ENCODE results near the gene NPPC.
"Not testable (repeated sequence)": the region's sequence is repeated elsewhere in the genome, so short reads cannot be mapped to it uniquely, and the experiment has no call there.

Gene NPPC

GRCh38 chr2:231926180-231926741, at the start of gene NPPC:
NPPC (minus strand) TSS chr2:231926396; CDS start chr2:231926249, 147 bp downstream.
- DNase-seq (ENCODE audit: low spot score) = no peak

- no peak for DNase-seq (ENCODE audit: low spot score)
These were observed 48.8 kb upstream of the NPPC start for GRCh38 chr2:231975001-231975400.

GRCh38 chr2:231970461-231970860, 44.3 kb upstream of the NPPC start:
- DNase-seq (ENCODE audit: low spot score) = no peak

- DNase-seq (ENCODE audit: low spot score) = no peak
These were observed 42.6 kb upstream of the NPPC start for GRCh38 chr2:231968820-231969219.

- no peak for DNase-seq (ENCODE audit: low spot score)
These were observed 40.7 kb upstream of the NPPC start for GRCh38 chr2:231966886-231967285.

- no peak for DNase-seq (ENCODE audit: low spot score)
These were observed 38.9 kb upstream of the NPPC start for GRCh38 chr2:231965102-231965501.

GRCh38 chr2:231961349-231962166, 35.4 kb upstream of the NPPC start, which contains the start of gene DIS3L2:
DIS3L2 (plus strand) TSS chr2:231961713; CDS start chr2:232014928, 53,215 bp downstream.
- peak; percentile 85 for DNase-seq (ENCODE audit: low spot score)

GRCh38 chr2:231960810-231961348, 34.7 kb upstream of the NPPC start:
- no peak for DNase-seq (ENCODE audit: low spot score)

GRCh38 chr2:231957913-231958763, 31.9 kb upstream of the NPPC start:
- DNase-seq (ENCODE audit: low spot score) = no peak

- no peak for DNase-seq (ENCODE audit: low spot score)
These were observed 29.7 kb upstream of the NPPC start for GRCh38 chr2:231955758-231956472.

GRCh38 chr2:231951452-231952035, 25.3 kb upstream of the NPPC start:
- no peak for DNase-seq (ENCODE audit: low spot score)

GRCh38 chr2:231947694-231948093, 21.5 kb upstream of the NPPC start:
- no peak for DNase-seq (ENCODE audit: low spot score)

GRCh38 chr2:231947112-231947511, 20.9 kb upstream of the NPPC start:
- DNase-seq (ENCODE audit: low spot score) = not testable (repeated sequence)

- no peak for DNase-seq (ENCODE audit: low spot score)
These were observed 20.1 kb upstream of the NPPC start for GRCh38 chr2:231946241-231946814.

GRCh38 chr2:231942180-231942579, 16.0 kb upstream of the NPPC start:
- no peak for DNase-seq (ENCODE audit: low spot score)

- DNase-seq (ENCODE audit: low spot score) = no peak
These were observed 15.5 kb upstream of the NPPC start for GRCh38 chr2:231941673-231942072.

- DNase-seq (ENCODE audit: low spot score) = no peak
These were observed 14.6 kb upstream of the NPPC start for GRCh38 chr2:231940795-231941194.

- no peak for DNase-seq (ENCODE audit: low spot score)
These were observed 12.8 kb upstream of the NPPC start for GRCh38 chr2:231939022-231939421.

GRCh38 chr2:231937057-231937456, 10.9 kb upstream of the NPPC start:
- DNase-seq (ENCODE audit: low spot score) = no peak

- no peak for DNase-seq (ENCODE audit: low spot score)
These were observed 10.3 kb upstream of the NPPC start for GRCh38 chr2:231936491-231936890.

GRCh38 chr2:231935815-231936214, 9.6 kb upstream of the NPPC start:
- no peak for DNase-seq (ENCODE audit: low spot score)
